A549 (cell line): ENCODE results near the gene ACTR3C. TPM values are rescaled to one million over a fixed set of nuclear protein-coding genes. Genes with fewer than 3 reads are reported as not detected.
"Not testable (repeated sequence)": the region's sequence is repeated elsewhere in the genome, so short reads cannot be mapped to it uniquely, and the experiment has no call there.

Source experiments
- ATAC-seq, 2 experiments: fragments of 200-7000 bp in 1 of 2; fragments of >200 bp in 1 of 2; cut with Nextera tagmentation in 1 of 2; cut with Tn5 transposase in 1 of 2; 3 replicates each; pipeline versions ENCODE4 v1.8.0 to v1.9.1; 2018 to 2020; ENCODE audit warnings: mild to moderate bottlenecking in 1 of 2, moderate library complexity in 1 of 2
- CTCF ChIA-PET: fragments of 300-600 bp; sonication (Branson Sonifier 250); formaldehyde crosslinking; extraction: SDS; loops from one replicate; lab custom pipeline; 2021; ENCODE audit warnings: antibody characterized with exemption, inconsistent platforms; lab: Yijun Ruan, JAX
- POLR2A ChIA-PET: fragments of 350-600 bp; formaldehyde crosslinking; extraction: SDS; loops from one replicate; lab custom pipeline; 2021; ENCODE audit warnings: antibody characterized with exemption, inconsistent platforms; lab: Yijun Ruan, JAX
- DNase-seq, 2 experiments: peaks; one replicate each; pipeline versions ENCODE4 v3.0.0 to v3.0.0-alpha.2; 2011 to 2016; ENCODE audit warnings: low read depth in 1 of 2, low spot score in 1 of 2
- FAIRE-seq: peaks from 2 replicates; lab custom pipeline; 2011; peaks lifted over from hg19 to GRCh38; lab: Jason Lieb, UNC
- H3K27ac ChIP-seq, 2 experiments: fragments of >200 bp; sonication (Bioruptor Twin); formaldehyde crosslinking; 3 replicates each; pipeline ENCODE4 v1.5.1; 2016 to 2017
- H3K4me1 ChIP-seq: fragments of >200 bp; sonication (Bioruptor Twin); formaldehyde crosslinking; 3 replicates; pipeline ENCODE4 v1.6.1; 2016
- H3K4me2 ChIP-seq: fragments of >200 bp; sonication (Bioruptor Twin); formaldehyde crosslinking; 3 replicates; pipeline ENCODE4 v1.6.1; 2016
- H3K4me3 ChIP-seq: fragments of >200 bp; sonication (Bioruptor Twin); formaldehyde crosslinking; 3 replicates; pipeline ENCODE4 v1.5.1; 2016
- H3K9me3 ChIP-seq: fragments of >200 bp; sonication (Bioruptor Twin); formaldehyde crosslinking; 3 replicates; pipeline ENCODE4 v1.6.1; 2016
- CEBPB ChIP-seq, 2 experiments: fragments of >200 bp in 1 of 2; sonication (Bioruptor Twin) in 1 of 2; formaldehyde crosslinking in 1 of 2; IDR thresholded peaks; 2 replicates each; pipeline ENCODE4 v1.6.1; 2012 to 2016
- MAFK ChIP-seq: fragments of 450-650 bp; IDR thresholded peaks from 2 replicates; pipeline ENCODE4 v1.6.1; 2014; ENCODE audit not compliant: partially characterized antibody
- WGBS: methylation state at CpG from one replicate; pipeline ENCODE4 v1.1.6; 2017; ENCODE audit errors: missing lambda C conversion rate; 5-methylcytosine and 5-hydroxymethylcytosine counted together
- polyA plus RNA-seq, 4 experiments: library from polyadenylated mRNA; depleted of rRNA in 3 of 4; stranded (reverse); fragments of >200 nt; fragmentation: RNase III in 1 of 4; extraction: RNeasy Plus Mini Kit Qiagen cat#74134 plus additional on column Dnase treatment in 1 of 4; gene quantifications; 2 replicates in 3 of 4; 3 replicates in 1 of 4; pipeline ENCODE4 v1.2.3, GENCODE V29; 2011 to 2017

The ACTR3C gene
- polyA plus RNA-seq, 2 of the 4 experiments (the other 2 are of a cell fraction): 0.43 TPM

- no CpG with 5 or more reads among the region's 17 CpGs for WGBS
- POLR2A ChIA-PET: not testable (repeated sequence)
These were observed 54.5 kb downstream of the ACTR3C start for GRCh38 chr7:150268798-150269197.

GRCh38 chr7:150268287-150268686, 55.1 kb downstream of the ACTR3C start:
- H3K9me3 ChIP-seq, DNase-seq, H3K4me2 ChIP-seq, H3K4me1 ChIP-seq, H3K27ac ChIP-seq, H3K4me3 ChIP-seq, FAIRE-seq, CTCF ChIA-PET, ATAC-seq, POLR2A ChIA-PET: not testable (repeated sequence)
- WGBS: 6% methylated on average over 2 of the region's 8 CpGs

More at GRCh38 chr7:150268798-150269197, 54.5 kb downstream of the ACTR3C start:
- FAIRE-seq, H3K27ac ChIP-seq, H3K9me3 ChIP-seq, H3K4me3 ChIP-seq, CTCF ChIA-PET, H3K4me1 ChIP-seq, H3K4me2 ChIP-seq, DNase-seq: not testable (repeated sequence)
- ATAC-seq: peak in 1 of 2 experiments; percentile 36; a peak in 2 of 6 replicates

DNA sequence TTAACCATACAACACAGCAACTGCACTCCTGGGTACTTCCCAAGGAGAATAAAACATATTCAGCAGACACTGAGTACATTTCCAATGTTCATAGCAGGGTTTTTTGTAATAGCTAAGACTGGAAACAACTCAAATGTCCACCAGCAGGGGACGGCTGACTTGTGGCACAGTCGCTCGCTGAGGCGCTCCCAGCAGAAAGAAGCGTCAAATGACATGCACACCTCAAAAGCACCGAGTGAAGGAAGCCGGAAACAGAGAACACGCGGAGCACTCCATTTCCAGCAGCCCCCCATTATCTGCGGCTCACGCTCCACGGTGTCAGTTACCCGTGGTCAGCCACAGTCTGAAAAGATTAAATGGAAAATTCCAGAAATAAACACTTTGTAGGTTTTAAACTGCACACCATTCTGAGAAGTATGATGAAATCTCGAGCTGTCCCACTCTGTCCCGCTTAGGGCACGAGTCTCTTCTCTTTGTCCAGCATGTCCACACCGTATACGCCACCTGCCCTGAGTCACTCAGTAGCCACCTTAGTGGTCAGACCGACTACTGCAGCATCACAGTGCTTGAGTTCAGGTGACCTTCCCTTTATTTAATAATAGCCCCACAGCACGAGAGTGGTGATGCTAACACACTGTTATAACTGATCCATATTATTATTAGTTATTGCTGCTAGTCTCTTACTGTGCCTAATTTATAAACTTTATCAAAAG, 56.2 kb downstream of the ACTR3C start:
- POLR2A ChIA-PET, H3K27ac ChIP-seq, H3K4me2 ChIP-seq, H3K4me3 ChIP-seq, H3K9me3 ChIP-seq, FAIRE-seq, H3K4me1 ChIP-seq, DNase-seq: not testable (repeated sequence)
- peak; percentile 56 to 57; a peak in 4 of 6 replicates for ATAC-seq
- CTCF ChIA-PET: interaction anchor here (0.9 kb wide), 1 partner anchor 9 kb away, joined by 3 read pairs; no protein-coding TSS in a partner anchor
- WGBS: 58% methylated on average over 20 of the region's 20 CpGs

GRCh38 chr7:150262656-150263055, 60.7 kb downstream of the ACTR3C start:
- ATAC-seq, POLR2A ChIA-PET, FAIRE-seq, H3K9me3 ChIP-seq, H3K4me2 ChIP-seq, DNase-seq, CTCF ChIA-PET, H3K4me1 ChIP-seq, H3K27ac ChIP-seq, H3K4me3 ChIP-seq: not testable (repeated sequence)
- WGBS: 34% methylated on average over 5 of the region's 5 CpGs
- 0 out of 4 replicates have a peak, but pooled peaks of 1 of the 2 experiments have one; percentile 9 for TF ChIP-seq CEBPB (IDR thresholded peaks at IDR 0.05)

DNA sequence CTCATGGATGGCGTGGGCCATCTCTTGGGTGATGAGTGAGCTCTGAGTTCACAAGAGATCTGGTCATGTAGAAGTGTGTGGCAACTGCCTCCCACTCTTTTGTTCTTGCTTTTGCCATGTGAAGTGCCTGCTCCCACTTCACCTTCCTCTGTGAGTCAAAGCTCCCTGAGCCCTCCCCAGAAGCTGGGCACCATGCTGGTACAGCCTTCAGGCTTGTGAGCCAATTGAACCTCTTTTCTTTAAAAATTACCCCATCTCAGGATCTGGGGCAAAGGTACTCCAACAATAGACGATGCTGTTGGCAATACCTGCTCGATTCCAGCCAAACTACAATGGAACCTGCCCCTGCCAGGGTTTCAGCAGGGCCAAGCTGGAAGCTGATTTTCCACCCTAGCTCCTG, 75.6 kb downstream of the ACTR3C start:
- H3K4me3 ChIP-seq, CTCF ChIA-PET, H3K4me2 ChIP-seq, H3K9me3 ChIP-seq, H3K4me1 ChIP-seq, POLR2A ChIA-PET, ATAC-seq, FAIRE-seq, DNase-seq, H3K27ac ChIP-seq: not testable (repeated sequence)
- WGBS: 5% methylated on average over 2 of the region's 3 CpGs

DNA sequence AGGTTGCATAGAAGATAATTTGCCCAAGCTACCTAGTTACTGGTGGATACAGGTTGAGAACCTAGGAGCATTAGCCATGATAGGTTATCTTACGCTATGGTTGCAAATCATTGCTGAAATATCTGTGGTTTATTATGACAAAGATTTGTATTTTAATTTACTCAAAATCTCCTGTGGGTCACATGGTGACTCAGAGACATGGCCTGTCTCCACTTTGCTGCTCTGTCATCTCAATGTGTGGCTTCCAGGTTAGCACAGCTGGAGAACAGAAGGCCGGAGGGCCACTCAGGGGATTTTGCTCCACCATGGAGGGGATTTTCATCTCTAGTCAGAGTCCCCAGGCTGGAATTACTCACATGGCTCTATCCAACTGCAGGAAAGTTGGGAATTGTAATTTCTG, 78.1 kb downstream of the ACTR3C start:
- not testable (repeated sequence) for H3K4me2 ChIP-seq
- 26% methylated on average over 2 of the region's 2 CpGs for WGBS

GRCh38 chr7:150242935-150243334, 80.4 kb downstream of the ACTR3C start:
- DNase-seq, FAIRE-seq, H3K4me3 ChIP-seq, H3K9me3 ChIP-seq, CTCF ChIA-PET, H3K27ac ChIP-seq, POLR2A ChIA-PET, ATAC-seq, H3K4me1 ChIP-seq, H3K4me2 ChIP-seq: not testable (repeated sequence)
- WGBS: 3% methylated on average over 2 of the region's 2 CpGs

More for the DNA sequence above, 78.1 kb downstream of the ACTR3C start:
- FAIRE-seq, DNase-seq, CTCF ChIA-PET, H3K4me3 ChIP-seq, H3K27ac ChIP-seq, H3K9me3 ChIP-seq, ATAC-seq, POLR2A ChIA-PET, H3K4me1 ChIP-seq: not testable (repeated sequence)

GRCh38 chr7:150225444-150225843, 97.9 kb downstream of the ACTR3C start:
- not testable (repeated sequence) for H3K4me1 ChIP-seq
- TF ChIP-seq MAFK: peak; percentile 90
- TF ChIP-seq, all 56 proteins: peak for 1; not testable (repeated sequence) for 55
- H3K4me2 ChIP-seq, FAIRE-seq, H3K9me3 ChIP-seq, H3K4me3 ChIP-seq, POLR2A ChIA-PET, CTCF ChIA-PET, ATAC-seq, H3K27ac ChIP-seq, DNase-seq: not testable (repeated sequence)
- WGBS: 1% methylated on average over 3 of the region's 3 CpGs
